ENCODE measurements around the gene KCNQ1.

DNA sequence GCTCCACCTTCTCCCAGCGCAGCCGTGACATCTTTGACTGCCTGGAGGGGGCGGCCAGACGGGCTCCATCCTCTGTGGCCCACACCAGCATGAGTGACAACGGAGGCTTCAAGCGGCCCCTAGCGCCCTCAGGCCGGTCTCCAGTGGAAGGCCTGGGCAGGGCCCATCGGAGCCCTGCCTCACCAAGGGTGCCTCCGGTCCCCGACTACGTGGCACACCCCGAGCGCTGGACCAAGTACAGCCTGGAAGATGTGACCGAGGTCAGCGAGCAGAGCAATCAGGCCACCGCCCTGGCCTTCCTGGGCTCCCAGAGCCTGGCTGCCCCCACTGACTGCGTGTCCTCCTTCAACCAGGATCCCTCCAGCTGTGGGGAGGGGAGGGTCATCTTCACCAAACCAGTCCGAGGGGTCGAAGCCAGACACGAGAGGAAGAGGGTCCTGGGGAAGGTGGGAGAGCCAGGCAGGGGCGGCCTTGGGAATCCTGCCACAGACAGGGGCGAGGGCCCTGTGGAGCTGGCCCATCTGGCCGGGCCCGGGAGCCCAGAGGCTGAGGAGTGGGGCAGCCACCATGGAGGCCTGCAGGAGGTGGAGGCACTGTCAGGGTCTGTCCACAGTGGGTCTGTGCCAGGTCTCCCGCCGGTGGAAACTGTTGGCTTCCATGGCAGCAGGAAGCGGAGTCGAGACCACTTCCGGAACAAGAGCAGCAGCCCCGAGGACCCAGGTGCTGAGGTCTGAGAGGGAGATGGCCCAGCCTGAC lies 41.7 kb upstream of the KCNQ1 start:
- TF ChIP-seq, protein P1, sequence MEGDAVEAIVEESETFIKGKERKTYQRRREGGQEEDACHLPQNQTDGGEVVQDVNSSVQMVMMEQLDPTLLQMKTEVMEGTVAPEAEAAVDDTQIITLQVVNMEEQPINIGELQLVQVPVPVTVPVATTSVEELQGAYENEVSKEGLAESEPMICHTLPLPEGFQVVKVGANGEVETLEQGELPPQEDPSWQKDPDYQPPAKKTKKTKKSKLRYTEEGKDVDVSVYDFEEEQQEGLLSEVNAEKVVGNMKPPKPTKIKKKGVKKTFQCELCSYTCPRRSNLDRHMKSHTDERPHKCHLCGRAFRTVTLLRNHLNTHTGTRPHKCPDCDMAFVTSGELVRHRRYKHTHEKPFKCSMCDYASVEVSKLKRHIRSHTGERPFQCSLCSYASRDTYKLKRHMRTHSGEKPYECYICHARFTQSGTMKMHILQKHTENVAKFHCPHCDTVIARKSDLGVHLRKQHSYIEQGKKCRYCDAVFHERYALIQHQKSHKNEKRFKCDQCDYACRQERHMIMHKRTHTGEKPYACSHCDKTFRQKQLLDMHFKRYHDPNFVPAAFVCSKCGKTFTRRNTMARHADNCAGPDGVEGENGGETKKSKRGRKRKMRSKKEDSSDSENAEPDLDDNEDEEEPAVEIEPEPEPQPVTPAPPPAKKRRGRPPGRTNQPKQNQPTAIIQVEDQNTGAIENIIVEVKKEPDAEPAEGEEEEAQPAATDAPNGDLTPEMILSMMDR (IDR thresholded peaks at IDR 0.05; ENCODE audit: extremely low read depth in 1 of 2, insufficient read depth in 1 of 2, low read depth in 1 of 2, low read length in 2 of 2) = no peak
- TF ChIP-seq POLR2A (IDR thresholded peaks at IDR 0.05; ENCODE audit: low read depth, low read length) = no peak
- TF ChIP-seq POLR2AphosphoS5 (IDR thresholded peaks at IDR 0.05; ENCODE audit: insufficient read depth, low read depth, low read length) = no peak
- TF ChIP-seq, protein P2, sequence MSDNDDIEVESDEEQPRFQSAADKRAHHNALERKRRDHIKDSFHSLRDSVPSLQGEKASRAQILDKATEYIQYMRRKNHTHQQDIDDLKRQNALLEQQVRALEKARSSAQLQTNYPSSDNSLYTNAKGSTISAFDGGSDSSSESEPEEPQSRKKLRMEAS (IDR thresholded peaks at IDR 0.05; ENCODE audit: insufficient read depth, insufficient read length) = no peak
- no peak for TF ChIP-seq EZH2 (IDR thresholded peaks at IDR 0.05; ENCODE audit: borderline replicate concordance, low read depth, low read length, severe bottlenecking)
- no peak for TF ChIP-seq JUN (IDR thresholded peaks at IDR 0.05; ENCODE audit: borderline replicate concordance, insufficient read depth, insufficient read length, low read depth)
- no peak for TF ChIP-seq GATA2 (IDR thresholded peaks at IDR 0.05; ENCODE audit: insufficient read depth, insufficient read length, low read depth, low read length)
